Colonic mucosa (tissue), 4 donors: ENCODE results near the gene DHRS7B. TPM values are rescaled to one million over a fixed set of nuclear protein-coding genes. Genes with fewer than 3 reads are reported as not detected.

Experiments used
- DNase-seq: peaks from one replicate; pipeline ENCODE4 v3.0.0-alpha.2; 2020
- H3K27ac ChIP-seq: fragments of 200-600 bp; one replicate; pipeline ENCODE4 v1.8.0; 2021
- H3K27me3 ChIP-seq: fragments of 200-600 bp; one replicate; pipeline ENCODE4 v1.8.0; 2021
- H3K36me3 ChIP-seq: fragments of 200-600 bp; one replicate; pipeline ENCODE4 v1.8.0; 2021
- H3K4me1 ChIP-seq: fragments of 200-600 bp; one replicate; pipeline ENCODE4 v1.8.0; 2021; ENCODE audit warnings: mild to moderate bottlenecking
- H3K4me3 ChIP-seq: fragments of 200-600 bp; one replicate; pipeline ENCODE4 v1.8.0; 2021
- H3K9ac ChIP-seq, 2 donors: one replicate each; pipeline ENCODE4 v1.7.0; 2013; ENCODE audit warnings: control low read depth in 2 of 2, low read depth in 2 of 2, low read length in 2 of 2
- H3K9me3 ChIP-seq: fragments of 200-600 bp; one replicate; pipeline ENCODE4 v1.8.0; 2021
- CTCF ChIP-seq: fragments of 200-600 bp; IDR thresholded peaks from one replicate; pipeline ENCODE4 v1.8.0; 2022; ENCODE audit warnings: antibody characterized with exemption, mild to moderate bottlenecking
- intact Hi-C: fragments of 100-400 bp; cut with DNase I; formaldehyde crosslinking; loops from one replicate; pipeline ENCODE4 v1.14.1; 2022
- total RNA-seq, 2 donors: library from RNA; stranded (reverse); fragmentation: NEBNext Ultra II Directional in 1 of 2; extraction: Animal tissue kit (Norgen Biotek cat#: 25700) in 1 of 2; gene quantifications; one replicate each; pipeline ENCODE4 v1.2.1, GENCODE V29; 2021
- donor health status: healthy.
- donor health status: DM: no; HTN: no; CAD: no.
- donor health status: DM: no; HTN: no; CAD: no.

Gene DHRS7B
- total RNA-seq, 2 donors from 2014 or later, result 29.4 to 44.0 TPM

DNA sequence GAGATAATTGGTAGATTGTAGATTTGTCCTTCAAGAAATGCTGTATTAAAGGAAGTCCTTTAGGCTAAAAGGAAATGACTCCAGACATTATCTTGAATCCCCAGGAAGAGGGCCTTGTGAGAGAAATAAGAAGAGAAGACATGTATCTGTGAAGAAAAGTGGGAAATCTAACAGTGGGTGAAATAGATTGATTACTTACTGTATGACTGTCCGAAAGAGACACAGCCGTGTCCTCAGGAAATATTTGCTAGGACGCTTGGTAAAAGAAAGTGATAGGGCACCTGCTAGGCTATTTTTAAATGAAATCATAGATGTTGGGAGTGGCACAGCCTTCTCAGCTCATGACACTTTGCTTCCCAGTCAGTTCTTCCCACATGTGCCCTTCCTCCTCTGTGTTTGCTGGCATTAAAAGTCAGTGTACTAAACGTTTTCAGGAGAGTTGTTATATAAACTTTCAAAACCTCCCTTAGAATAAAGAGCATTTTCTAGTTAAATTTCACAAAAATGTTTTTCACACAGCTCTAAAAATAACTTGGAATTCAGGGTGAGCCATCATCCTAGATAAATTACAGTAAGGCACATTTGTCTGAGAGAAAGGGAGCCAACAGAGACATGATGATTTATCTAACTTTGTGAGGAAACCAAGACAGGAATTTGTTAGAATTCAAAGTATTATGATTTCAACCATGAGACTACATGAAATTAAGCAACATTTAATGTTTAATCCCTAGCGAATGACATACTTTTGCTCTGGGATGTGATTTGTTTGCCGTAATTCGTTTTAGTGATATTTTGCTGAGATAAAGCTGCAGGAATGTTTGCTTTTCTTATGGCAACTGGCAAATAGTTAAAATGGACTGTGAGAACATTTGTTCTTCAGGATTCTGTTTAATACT lies 35.0 kb downstream of the DHRS7B start:
- Histone ChIP-seq H3K9ac (no peak overlapping the region), H3K4me1 (no peaks in the 10 kb centered on the region), H3K27ac (no peak overlapping the region), H3K9me3 (no peaks in the 10 kb centered on the region), H3K4me3 (no peak overlapping the region), H3K27me3 (no peaks in the 10 kb centered on the region), H3K36me3 (no peaks in the 10 kb centered on the region)
- TF ChIP-seq CTCF, result no peak
- no peak for DNase-seq
- intact Hi-C loops, result no loop called here

DNA sequence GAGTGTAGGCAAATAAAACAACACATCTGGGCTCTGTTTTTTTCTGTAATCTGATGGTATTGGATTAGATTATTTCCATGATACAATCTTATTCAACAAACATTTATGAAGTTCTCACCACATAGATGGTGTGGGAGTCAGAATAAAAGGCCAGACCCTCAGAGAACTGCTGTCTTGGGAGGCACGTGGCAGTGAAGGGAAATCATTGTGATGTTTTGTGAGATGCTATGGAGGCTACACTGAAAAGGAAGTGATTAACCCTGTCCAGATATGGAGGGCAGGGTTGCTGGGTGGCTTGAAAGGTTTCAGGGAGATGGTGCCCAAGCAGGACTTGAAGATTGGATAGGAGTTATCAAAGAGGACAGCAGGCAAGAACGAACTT lies 35.6 kb downstream of the DHRS7B start:
- Histone ChIP-seq H3K27ac (no peak overlapping the region), H3K4me3 (no peak overlapping the region), H3K9ac (no peak overlapping the region), H3K9me3 (no peaks in the 10 kb centered on the region), H3K4me1 (no peaks in the 10 kb centered on the region), H3K36me3 (no peaks in the 10 kb centered on the region), H3K27me3 (no peaks in the 10 kb centered on the region)
- intact Hi-C loops, result no loop called here
- no peak for TF ChIP-seq CTCF
- DNase-seq, result no peak

DNA sequence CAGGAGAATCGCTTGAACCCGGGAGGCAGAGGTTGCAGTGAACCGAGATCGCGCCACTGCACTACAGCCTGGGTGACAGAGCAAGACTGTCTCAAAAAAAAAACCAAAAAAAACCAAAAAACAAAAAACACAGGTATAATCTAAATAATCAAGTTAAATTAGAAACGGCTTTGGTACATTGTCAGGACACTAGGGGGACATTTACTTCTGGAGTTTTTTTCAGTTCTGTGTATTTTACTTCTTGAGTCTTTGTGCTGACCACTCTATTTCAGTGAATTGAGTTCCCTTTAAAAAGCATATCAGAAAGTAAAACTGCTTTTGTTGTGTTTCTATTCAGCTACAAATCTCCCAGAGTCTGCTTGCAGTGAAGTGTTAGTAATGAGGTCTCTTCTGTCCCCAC lies 36.3 kb downstream of the DHRS7B start:
- no peak for DNase-seq
- H3K4me3 ChIP-seq, result no peak overlapping the region
- H3K9ac ChIP-seq, result no peak overlapping the region
- intact Hi-C loops, result no loop called here
- no peak for TF ChIP-seq CTCF
- no peaks in the 10 kb centered on the region for H3K4me1 ChIP-seq
- no peaks in the 10 kb centered on the region for H3K9me3 ChIP-seq
- H3K36me3 ChIP-seq, result no peaks in the 10 kb centered on the region
- H3K27ac ChIP-seq, result no peak overlapping the region
- no peaks in the 10 kb centered on the region for H3K27me3 ChIP-seq

GRCh38 chr17:21164216-21164615 lies 37.5 kb downstream of the DHRS7B start:
- H3K9me3 ChIP-seq, result no peaks in the 10 kb centered on the region
- no peaks in the 10 kb centered on the region for H3K36me3 ChIP-seq
- H3K4me1 ChIP-seq, result no peaks in the 10 kb centered on the region
- no peak for DNase-seq
- H3K27me3 ChIP-seq, result no peaks in the 10 kb centered on the region
- no peak overlapping the region for H3K27ac ChIP-seq
- intact Hi-C loops, result no loop called here
- no peak for TF ChIP-seq CTCF
- no peak overlapping the region for H3K9ac ChIP-seq
- H3K4me3 ChIP-seq, result no peak overlapping the region

- Histone ChIP-seq H3K4me1 (no peaks in the 10 kb centered on the region), H3K27ac (no peak overlapping the region), H3K9ac (no peak overlapping the region), H3K27me3 (no peaks in the 10 kb centered on the region), H3K4me3 (no peak overlapping the region), H3K36me3 (no peaks in the 10 kb centered on the region), H3K9me3 (no peaks in the 10 kb centered on the region)
- TF ChIP-seq CTCF, result no peak
- intact Hi-C loops, result no loop called here
- DNase-seq, result no peak
Measured at GRCh38 chr17:21164620-21165019, 37.9 kb downstream of the DHRS7B start.
